ENCODE results near the gene DENND1A. TPM values are rescaled to one million over a fixed set of nuclear protein-coding genes. Genes with fewer than 3 reads are reported as not detected.
"Not testable (repeated sequence)": the region's sequence is repeated elsewhere in the genome, so short reads cannot be mapped to it uniquely, and the experiment has no call there.

The DENND1A gene
- polyA plus RNA-seq, 1 donor, result 16.7 TPM

- DNase-seq, result no peak
Observed at GRCh38 chr9:123948286-123948685, 18.4 kb upstream of the DENND1A start.

DNA sequence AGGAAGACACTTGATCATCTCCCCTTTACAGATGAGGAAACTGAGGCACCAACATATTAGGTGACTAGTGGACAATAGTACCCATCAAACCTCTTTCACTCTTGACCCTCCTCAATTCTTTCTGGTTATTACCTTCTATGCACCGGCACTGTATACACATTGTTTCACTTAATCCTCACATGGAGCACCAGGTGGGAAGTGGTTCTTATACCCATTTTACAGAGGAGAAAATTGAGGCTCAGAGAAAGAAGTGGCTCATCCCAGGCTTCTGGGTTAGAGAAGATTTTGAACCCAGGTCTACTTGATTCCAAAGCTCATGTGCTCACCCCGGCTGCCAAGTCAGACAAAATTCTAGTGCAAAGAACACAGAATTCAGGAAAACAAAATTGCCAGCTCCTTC lies 17.4 kb upstream of the DENND1A start:
- DNase-seq, result no peak

GRCh38 chr9:123946101-123946821 lies 16.3 kb upstream of the DENND1A start:
- no peak for DNase-seq

DNA sequence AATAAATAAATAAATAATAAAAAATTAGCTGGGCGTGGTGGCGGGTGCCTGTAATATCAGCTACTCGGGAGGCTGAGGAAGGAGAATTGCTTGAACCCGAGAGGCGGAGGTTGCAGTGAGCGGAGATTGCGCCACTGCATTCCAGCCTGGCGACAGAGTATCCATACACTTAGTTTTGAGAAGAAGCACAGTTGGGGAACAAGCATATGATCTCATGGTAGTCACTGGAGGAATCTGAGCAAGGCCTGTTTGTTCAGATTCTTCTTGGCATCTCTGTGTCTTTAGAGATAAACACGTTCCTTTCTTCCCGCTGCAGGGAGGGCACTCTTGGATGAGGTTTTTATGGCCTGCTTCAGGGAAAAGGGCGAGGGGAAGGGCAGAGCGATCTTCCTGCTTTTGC lies 15.6 kb upstream of the DENND1A start:
- DNase-seq, result no peak

- DNase-seq, result not testable (repeated sequence)
Observed at GRCh38 chr9:123944464-123944863, 14.5 kb upstream of the DENND1A start.

DNA sequence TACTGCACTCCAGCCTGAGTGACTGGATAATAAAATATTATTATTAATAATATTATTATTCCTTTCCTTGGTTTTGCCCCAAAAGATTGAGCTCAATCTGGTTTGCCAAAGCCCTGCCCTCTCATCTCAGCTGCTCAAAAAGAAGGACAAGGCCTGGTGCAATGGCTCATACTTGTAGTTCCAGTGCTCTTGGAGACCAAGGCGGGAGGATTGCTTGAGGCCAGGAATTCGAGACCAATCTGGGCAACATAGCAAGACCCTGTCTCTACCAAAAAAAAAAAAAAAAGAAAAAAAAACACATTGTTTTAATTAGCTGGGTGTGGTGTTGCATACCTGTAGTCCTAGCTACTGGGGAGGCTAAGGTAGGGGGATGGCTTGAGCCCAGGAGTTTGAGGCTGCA lies 13.7 kb upstream of the DENND1A start:
- no peak for DNase-seq

DNA sequence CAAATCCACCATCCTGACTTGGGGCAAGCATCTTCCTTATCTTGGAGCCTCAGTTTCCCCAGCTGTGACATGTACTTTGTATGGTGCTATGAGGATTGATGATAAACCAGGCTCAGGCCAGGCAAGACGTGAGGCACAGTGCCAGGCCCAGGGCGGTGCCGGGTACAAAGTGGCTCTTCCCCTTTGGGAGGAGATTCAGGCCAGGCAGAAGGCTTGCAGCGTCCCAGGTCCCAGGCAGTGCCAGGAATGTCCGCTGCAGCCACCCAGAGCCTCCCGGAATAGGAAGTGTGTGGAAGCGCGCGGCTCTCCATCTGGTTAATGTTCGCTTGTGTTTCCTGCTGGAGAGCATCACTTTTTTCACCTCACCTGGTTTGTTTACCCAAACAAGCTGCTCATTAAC lies 12.6 kb upstream of the DENND1A start:
- no peak for DNase-seq

- no peak for DNase-seq
Observed at GRCh38 chr9:123941524-123942070, 11.7 kb upstream of the DENND1A start.

DNA sequence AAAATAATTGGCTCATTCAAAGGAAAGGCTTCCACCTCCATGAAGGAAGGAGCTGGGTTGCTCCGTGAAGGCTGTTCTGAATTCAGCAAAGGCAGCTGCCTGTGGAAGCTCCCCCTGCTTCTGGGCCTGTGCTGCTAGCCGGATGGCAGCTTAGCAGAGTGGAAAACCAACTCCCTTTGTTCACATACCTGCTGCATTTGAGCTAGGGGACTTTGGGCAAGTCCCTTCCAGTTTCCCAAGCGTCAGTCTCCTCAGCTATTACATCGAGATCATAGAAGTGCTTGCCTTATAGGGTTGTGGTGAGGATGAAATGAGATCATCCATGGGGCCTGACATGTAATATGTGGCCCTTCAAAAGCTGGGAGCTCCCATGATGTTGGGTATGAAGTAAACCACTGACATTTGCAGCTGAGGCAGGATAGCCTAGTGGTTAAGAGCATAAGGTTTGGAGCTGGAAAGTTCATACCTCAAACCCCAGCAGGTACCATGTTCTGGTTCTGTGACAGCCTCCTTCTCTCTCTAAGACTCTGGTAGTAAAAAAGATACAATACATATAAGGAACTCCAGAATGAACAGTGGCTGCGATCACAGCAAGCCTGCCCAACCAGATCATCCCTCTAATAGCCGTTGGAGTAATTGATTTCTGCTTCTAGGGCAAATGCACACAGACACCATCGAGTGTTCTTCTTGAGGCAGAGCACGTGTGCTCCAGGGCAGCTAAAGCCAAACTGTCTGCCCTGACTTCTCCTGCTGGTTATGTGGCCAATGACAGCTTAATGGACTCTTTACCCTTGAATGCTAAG lies 11.0 kb upstream of the DENND1A start:
- no peak for DNase-seq

DNA sequence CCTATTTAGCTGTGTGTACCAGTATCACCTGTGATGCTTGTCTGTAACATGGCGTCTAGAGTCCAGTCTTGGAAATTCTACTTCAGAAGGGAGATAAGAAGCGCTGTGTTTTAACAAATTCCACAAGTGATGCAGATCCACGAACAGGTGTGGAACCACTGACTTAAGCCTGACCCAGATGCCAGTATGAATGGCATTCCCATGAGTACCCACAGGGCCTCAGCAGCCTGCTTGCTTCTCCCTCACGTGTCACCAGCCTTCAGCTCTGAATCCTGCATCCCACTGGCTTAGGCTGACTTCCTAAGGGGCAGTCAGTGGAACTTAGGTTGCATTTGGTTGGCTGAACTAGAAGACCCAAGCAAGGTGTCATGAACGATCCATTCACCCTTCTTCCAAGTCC lies 8.5 kb upstream of the DENND1A start:
- no peak for DNase-seq

GRCh38 chr9:123936575-123936974 lies 6.6 kb upstream of the DENND1A start:
- not testable (repeated sequence) for DNase-seq

GRCh38 chr9:123933440-123934212 lies 3.7 kb upstream of the DENND1A start:
- no peak for DNase-seq

- DNase-seq, result no peak
Observed at GRCh38 chr9:123929177-123929869, 603 bp downstream of the DENND1A start.

GRCh38 chr9:123928533-123929176 lies 1.3 kb downstream of the DENND1A start:
- no peak for DNase-seq

DNA sequence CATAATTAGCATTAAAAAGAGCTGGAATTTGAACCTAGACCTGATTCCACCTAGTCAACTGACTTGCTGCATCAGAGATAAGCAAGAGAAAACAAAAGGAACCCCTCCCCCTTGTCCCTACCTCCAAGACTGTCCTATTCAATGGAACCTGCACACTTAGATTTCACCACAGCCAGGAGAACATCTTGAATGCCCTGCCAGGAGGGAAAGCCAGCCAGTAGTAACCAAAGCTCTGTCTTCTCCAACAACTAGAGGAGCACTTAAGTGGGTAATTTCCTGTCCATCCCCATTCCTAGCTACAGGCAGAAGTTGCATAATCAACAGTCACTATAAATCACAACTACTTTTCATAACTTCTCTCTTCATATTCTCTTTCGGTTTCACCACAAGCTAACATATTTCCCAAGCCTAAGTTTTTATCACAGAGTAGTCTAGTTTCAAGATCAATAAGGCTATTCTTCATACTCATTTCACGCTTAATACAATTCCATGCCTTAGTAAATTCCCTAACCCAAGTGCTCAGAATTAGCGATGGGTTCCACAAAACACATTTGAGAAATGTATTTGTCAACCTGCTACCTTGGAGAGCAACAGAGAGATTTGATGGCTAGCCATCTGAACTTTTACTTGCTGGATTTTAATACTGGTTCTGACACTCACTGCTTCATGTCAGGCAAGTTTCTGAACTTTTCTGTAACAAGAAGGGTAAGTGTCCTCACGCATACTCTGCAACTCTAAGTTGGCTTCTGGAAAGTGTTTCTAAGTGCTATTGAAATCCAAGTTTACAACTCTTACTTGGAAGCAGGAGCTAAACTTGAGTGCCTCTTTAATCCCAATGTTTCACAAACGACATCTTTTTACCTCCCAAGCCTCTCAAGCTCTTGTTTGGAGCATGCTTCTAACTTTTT lies 2.0 kb downstream of the DENND1A start:
- DNase-seq, result no peak

DNA sequence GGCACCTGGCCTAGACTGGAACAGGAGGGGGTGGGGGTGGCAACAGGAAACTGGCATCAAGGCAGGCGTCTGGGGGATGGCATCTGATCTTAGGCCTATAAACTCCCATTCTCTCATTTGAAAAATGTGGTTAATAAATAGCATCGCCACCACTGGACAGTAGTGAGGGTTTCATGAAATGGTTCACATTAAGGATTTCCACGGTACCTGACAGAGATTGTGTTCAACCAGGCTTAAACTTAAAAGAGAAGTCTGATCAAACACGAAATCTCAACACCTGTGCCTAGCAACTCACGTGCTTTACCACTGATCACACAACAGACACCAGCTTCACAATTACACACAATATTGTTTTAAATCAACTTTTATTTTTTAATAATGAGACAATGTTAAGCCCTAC lies 3.0 kb downstream of the DENND1A start:
- no peak for DNase-seq

GRCh38 chr9:123925819-123926218 lies 4.1 kb downstream of the DENND1A start:
- no peak for DNase-seq

DNA sequence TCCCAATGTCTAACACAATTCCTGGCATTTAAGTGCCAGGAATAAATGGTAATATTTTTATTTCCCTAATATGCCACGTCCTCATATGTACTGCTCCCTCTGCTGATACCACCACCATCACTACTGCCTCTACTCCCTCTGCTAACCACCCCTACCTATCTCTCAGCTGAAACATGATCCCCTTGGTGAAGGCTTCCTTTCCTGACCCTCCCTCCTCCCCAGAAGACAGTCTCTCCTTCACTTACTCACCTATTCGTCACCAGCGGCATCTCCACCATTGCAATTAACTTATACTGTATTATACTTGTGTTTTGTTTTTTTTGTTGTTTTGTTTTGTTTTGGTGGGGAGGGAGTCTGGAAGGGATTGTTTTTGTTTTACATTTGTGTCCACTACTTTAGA lies 4.8 kb downstream of the DENND1A start:
- no peak for DNase-seq

GRCh38 chr9:123924727-123925126 lies 5.2 kb downstream of the DENND1A start:
- no peak for DNase-seq

GRCh38 chr9:123923884-123924283 lies 6.0 kb downstream of the DENND1A start:
- no peak for DNase-seq

DNA sequence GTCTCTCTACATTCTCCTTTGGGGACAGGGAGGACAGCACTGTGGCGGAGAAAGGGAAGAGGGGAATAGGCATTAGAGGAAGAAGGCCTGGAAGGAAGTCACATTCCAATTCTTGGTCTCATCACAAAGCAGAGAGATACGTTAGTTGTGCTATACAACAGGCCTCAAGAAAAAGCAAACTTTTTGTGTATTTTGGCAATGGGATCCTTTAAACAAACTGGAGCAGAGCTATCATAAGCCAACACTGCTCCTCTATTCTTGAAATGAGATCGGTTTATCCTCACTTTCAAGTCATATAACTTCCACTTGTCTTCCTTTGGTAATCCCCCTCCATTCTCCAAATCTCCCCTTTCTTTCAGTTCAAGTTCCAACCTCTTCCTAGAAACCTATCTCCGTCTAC lies 6.5 kb downstream of the DENND1A start:
- DNase-seq, result no peak

All from hindlimb muscle (tissue), 1 donor.